Uterus (tissue), 4 donors: ENCODE results near the gene NEURL3. TPM values are rescaled to one million over a fixed set of nuclear protein-coding genes. Genes with fewer than 3 reads are reported as not detected.

ENCODE experiments used
- DNase-seq, 2 donors: peaks; one replicate each; pipeline ENCODE4 v3.0.0-alpha.2; 2019 to 2020
- H3K27ac ChIP-seq, 2 donors: fragments of 200-600 bp; sonication (generic); 1 replicate in 1 of 2; 2 replicates in 1 of 2; pipeline ENCODE4 v1.5.1; 2016 to 2018
- H3K27me3 ChIP-seq, 2 donors: fragments of 200-600 bp; sonication (generic); one replicate each; pipeline ENCODE4 v1.5.1; 2018 to 2019; ENCODE audit warnings: control low read depth in 1 of 2
- H3K36me3 ChIP-seq, 2 donors: fragments of 200-600 bp; sonication (generic); one replicate each; pipeline ENCODE4 v1.5.1; 2019; ENCODE audit warnings: control low read depth in 1 of 2
- H3K4me1 ChIP-seq, 2 donors: fragments of 200-600 bp; sonication (generic); one replicate each; pipeline ENCODE4 v1.5.1; 2018 to 2019; ENCODE audit warnings: control low read depth in 1 of 2
- H3K4me3 ChIP-seq, 2 donors: fragments of 200-600 bp; sonication (generic); 1 replicate in 1 of 2; 2 replicates in 1 of 2; pipeline ENCODE4 v1.5.1; 2018 to 2019; ENCODE audit warnings: mild to moderate bottlenecking in 1 of 2
- H3K9me3 ChIP-seq, 2 donors: fragments of 200-600 bp; sonication (generic); one replicate each; pipeline ENCODE4 v1.5.1; 2019; ENCODE audit warnings: control low read depth in 1 of 2
- CTCF ChIP-seq, 4 experiments: fragments of 200-600 bp in 2 of 4; fragments of 450-650 bp in 2 of 4; sonication (generic) in 2 of 4; IDR thresholded peaks; one replicate each; pipeline ENCODE4 v1.5.1; 2016 to 2019; ENCODE audit warnings: antibody characterized with exemption in 4 of 4, mild to moderate bottlenecking in 2 of 4, moderate library complexity in 1 of 4
- POLR2A ChIP-seq, 2 donors: fragments of 450-650 bp; IDR thresholded peaks; one replicate each; pipeline ENCODE4 v1.6.1; 2016; ENCODE audit warnings: antibody characterized with exemption in 2 of 2, mild to moderate bottlenecking in 1 of 2, moderate library complexity in 1 of 2
- intact Hi-C: fragments of 100-400 bp; cut with DNase I; formaldehyde crosslinking; loops from one replicate; pipeline ENCODE4 v1.15.1; 2023; ENCODE audit warnings: low total_unique reads
- total RNA-seq, 4 donors: library from RNA; depleted of rRNA in 3 of 4; stranded (reverse); fragments of >200 nt in 3 of 4; gene quantifications; one replicate each; pipeline versions ENCODE4 v1.1.0 to v1.2.4, GENCODE V29; 2014 to 2023
- donor health status: DM: yes; HTN: yes; CAD: no.

The NEURL3 gene
- total RNA-seq, 4 donors from 2014 or later = not detected

- Histone ChIP-seq H3K27me3 (no peaks in the 10 kb centered on the region), H3K4me3 (no peak overlapping the region), H3K4me1 (no peaks in the 10 kb centered on the region), H3K9me3 (no peaks in the 10 kb centered on the region), H3K27ac (no peak overlapping the region), H3K36me3 (no peaks in the 10 kb centered on the region)
- intact Hi-C loops = no loop called here
- no peak for TF ChIP-seq POLR2A (IDR thresholded peaks at IDR 0.05)
- TF ChIP-seq CTCF (IDR thresholded peaks at IDR 0.05) = no peak
- DNase-seq = no peak
Observed at GRCh38 chr2:96493072-96493471, 12.1 kb downstream of the NEURL3 start.

GRCh38 chr2:96491860-96492497 is 13.2 kb downstream of the NEURL3 start:
- H3K4me1 ChIP-seq = no peaks in the 10 kb centered on the region
- H3K27me3 ChIP-seq = no peaks in the 10 kb centered on the region
- TF ChIP-seq POLR2A (IDR thresholded peaks at IDR 0.05) (no peak), CTCF (IDR thresholded peaks at IDR 0.05) (no peak)
- no peak for DNase-seq
- H3K9me3 ChIP-seq = no peaks in the 10 kb centered on the region
- no peak overlapping the region for H3K27ac ChIP-seq
- intact Hi-C loops = no loop called here
- H3K4me3 ChIP-seq = no peak overlapping the region
- H3K36me3 ChIP-seq = no peaks in the 10 kb centered on the region

- no peaks in the 10 kb centered on the region for H3K36me3 ChIP-seq
- H3K27ac ChIP-seq = no peak overlapping the region
- intact Hi-C loops = no loop called here
- no peak for DNase-seq
- H3K4me1 ChIP-seq = no peaks in the 10 kb centered on the region
- no peak overlapping the region for H3K4me3 ChIP-seq
- H3K27me3 ChIP-seq = no peaks in the 10 kb centered on the region
- TF ChIP-seq POLR2A (IDR thresholded peaks at IDR 0.05) (no peak), CTCF (IDR thresholded peaks at IDR 0.05) (no peak)
- no peaks in the 10 kb centered on the region for H3K9me3 ChIP-seq
Observed at GRCh38 chr2:96489663-96490062, 15.5 kb downstream of the NEURL3 start.

- no peaks in the 10 kb centered on the region for H3K4me1 ChIP-seq
- TF ChIP-seq CTCF (IDR thresholded peaks at IDR 0.05) (no peak), POLR2A (IDR thresholded peaks at IDR 0.05) (no peak)
- no peaks in the 10 kb centered on the region for H3K9me3 ChIP-seq
- intact Hi-C loops = no loop called here
- H3K36me3 ChIP-seq = no peaks in the 10 kb centered on the region
- H3K27me3 ChIP-seq = no peaks in the 10 kb centered on the region
- no peak overlapping the region for H3K27ac ChIP-seq
- DNase-seq = no peak
- H3K4me3 ChIP-seq = no peak overlapping the region
Observed at GRCh38 chr2:96489261-96489660, 15.9 kb downstream of the NEURL3 start.

GRCh38 chr2:96486696-96487095 is 18.5 kb downstream of the NEURL3 start:
- no peak for TF ChIP-seq CTCF (IDR thresholded peaks at IDR 0.05)
- H3K4me3 ChIP-seq = no peak overlapping the region

More at GRCh38 chr2:96486696-96487095, 18.5 kb downstream of the NEURL3 start:
- Histone ChIP-seq H3K9me3 (no peaks in the 10 kb centered on the region), H3K36me3 (no peaks in the 10 kb centered on the region), H3K27me3 (no peaks in the 10 kb centered on the region), H3K27ac (peak overlapping the region; percentile 72 to 80), H3K4me1 (no peaks in the 10 kb centered on the region)
- DNase-seq = no peak
- intact Hi-C loops = no loop called here
